SK-N-SH (cell line): Measurements from ENCODE around the gene ERN1. TPM values are rescaled to one million over a fixed set of nuclear protein-coding genes. Genes with fewer than 3 reads are reported as not detected.

Source experiments
- CTCF ChIA-PET: fragments of 300-600, 350-600 bp; formaldehyde crosslinking; extraction: SDS; loops from one replicate; lab custom pipeline; 2021; lab: Yijun Ruan, JAX
- POLR2A ChIA-PET: fragments of 350-600 bp; sonication (Branson Sonifier 250); formaldehyde crosslinking; extraction: SDS; loops from one replicate; lab custom pipeline; 2020; ENCODE audit warnings: antibody characterized with exemption, inconsistent platforms; lab: Yijun Ruan, JAX
- DNase-seq: peaks from one replicate; pipeline ENCODE4 v3.0.0; 2012
- H2AFZ ChIP-seq: fragments of 200-600 bp; sonication (generic); 2 replicates; pipeline ENCODE4 v1.8.1; 2016; ENCODE audit warnings: antibody characterized with exemption, mild to moderate bottlenecking, low read depth
- H3F3A ChIP-seq: fragments of 200-600 bp; sonication (generic); replicated peaks from 2 replicates; pipeline ENCODE3; 2016; ENCODE audit warnings: antibody characterized with exemption, mild to moderate bottlenecking; ENCODE audit not compliant: insufficient read depth
- H3K27ac ChIP-seq, 2 experiments: fragments of 200-500 bp in 1 of 2; fragments of 200-600 bp in 1 of 2; sonication (Bioruptor generic) in 1 of 2; sonication (generic), shearing (Covaris generic) in 1 of 2; 2 replicates each; pipeline versions ENCODE4 v1.5.1 to v1.6.1; 2014 to 2016; ENCODE audit warnings: low read depth in 2 of 2, inconsistent platforms in 1 of 2, low read length in 1 of 2, mild to moderate bottlenecking in 1 of 2, mixed read lengths in 1 of 2
- H3K27me3 ChIP-seq: fragments of 200-600 bp; sonication (generic), shearing (Covaris generic); 2 replicates; pipeline ENCODE4 v1.6.1; 2016; ENCODE audit warnings: mixed run types; ENCODE audit not compliant: insufficient read depth
- H3K36me3 ChIP-seq, 2 experiments: fragments of 200-500 bp in 1 of 2; fragments of 200-600 bp in 1 of 2; sonication (Bioruptor generic) in 1 of 2; sonication (generic) in 1 of 2; replicated peaks in 1 of 2; 2 replicates each; pipeline versions ENCODE3 to v1.5.1; 2014 to 2016; ENCODE audit warnings: low read length in 1 of 2, mild to moderate bottlenecking in 1 of 2; ENCODE audit not compliant: insufficient read depth in 2 of 2, control insufficient read depth in 1 of 2
- H3K4me1 ChIP-seq, 2 experiments: fragments of 200-500 bp in 1 of 2; fragments of 200-600 bp in 1 of 2; sonication (Bioruptor generic) in 1 of 2; sonication (generic), shearing (Covaris generic) in 1 of 2; 2 replicates each; pipeline versions ENCODE4 v1.5.1 to v1.6.1; 2014 to 2016; ENCODE audit warnings: low read depth in 1 of 2, low read length in 1 of 2, mixed run types in 1 of 2; ENCODE audit not compliant: insufficient read depth in 2 of 2, control insufficient read depth in 1 of 2
- H3K4me2 ChIP-seq: fragments of 200-600 bp; sonication (generic), shearing (Covaris generic); 2 replicates; pipeline ENCODE4 v1.6.1; 2017; ENCODE audit warnings: mixed run types
- H3K4me3 ChIP-seq, 2 experiments: fragments of 200-500 bp in 1 of 2; fragments of 200-600 bp in 1 of 2; sonication (Bioruptor generic) in 1 of 2; sonication (generic), shearing (Covaris generic) in 1 of 2; 2 replicates each; pipeline versions ENCODE4 v1.5.1 to v1.8.1; 2014 to 2016; ENCODE audit warnings: low read depth in 2 of 2, inconsistent platforms in 1 of 2, low read length in 1 of 2, mild to moderate bottlenecking in 1 of 2, mixed read lengths in 1 of 2, moderate library complexity in 1 of 2
- H3K79me2 ChIP-seq: fragments of 200-600 bp; sonication (generic); 2 replicates; pipeline ENCODE4 v1.8.1; 2017; ENCODE audit warnings: mild to moderate bottlenecking; ENCODE audit not compliant: insufficient read depth
- H3K9ac ChIP-seq: fragments of 200-600 bp; sonication (generic); 2 replicates; pipeline ENCODE4 v1.6.1; 2017; ENCODE audit warnings: mixed run types
- H3K9me2 ChIP-seq: fragments of 200-600 bp; sonication (generic); 2 replicates; pipeline ENCODE4 v1.6.1; 2017; ENCODE audit warnings: mixed run types
- H3K9me3 ChIP-seq: fragments of 200-600 bp; sonication (generic); 2 replicates; pipeline ENCODE4 v1.6.1; 2017; ENCODE audit warnings: mixed run types, mild to moderate bottlenecking, moderate library complexity
- H4K20me1 ChIP-seq: fragments of 200-600 bp; sonication (generic); 2 replicates; pipeline ENCODE4 v1.6.1; 2017; ENCODE audit warnings: mild to moderate bottlenecking, mixed run types; ENCODE audit not compliant: insufficient read depth
- CHD2 ChIP-seq: fragments of 150-350 bp; IDR thresholded peaks from 2 replicates; pipeline ENCODE4 v1.6.1; 2018; ENCODE audit warnings: low read length; ENCODE audit not compliant: partially characterized antibody
- ELF1 ChIP-seq: IDR thresholded peaks from 2 replicates; pipeline ENCODE4 v1.4.0; 2012
- EZH2phosphoT487 ChIP-seq: fragments of 200-600 bp; sonication (generic); IDR thresholded peaks from 2 replicates; pipeline ENCODE4 v1.6.1; 2017; ENCODE audit warnings: low read depth, mixed run types, mild to moderate bottlenecking, antibody characterized with exemption, moderate library complexity, borderline replicate concordance
- FOXJ3 ChIP-seq: sonication (generic); formaldehyde crosslinking; IDR thresholded peaks from 2 replicates; pipeline ENCODE4 v1.5.1; 2020; ENCODE audit warnings: mild to moderate bottlenecking, missing genetic modification reagents
- FOXM1 ChIP-seq: IDR thresholded peaks from 2 replicates; pipeline ENCODE4 v1.4.0; 2012; ENCODE audit warnings: low read depth, mild to moderate bottlenecking
- IRF3 ChIP-seq: fragments of 150-350 bp; IDR thresholded peaks from 2 replicates; pipeline ENCODE4 v1.6.1; 2016; ENCODE audit warnings: mild to moderate bottlenecking, low read depth, low read length
- JUND ChIP-seq: IDR thresholded peaks from 2 replicates; pipeline ENCODE4 v1.4.0; 2012
- MXI1 ChIP-seq: IDR thresholded peaks from 2 replicates; pipeline ENCODE4 v1.6.1; 2012; ENCODE audit warnings: mild to moderate bottlenecking, low read depth, low read length, improper control_type of control experiment
- PBX3 ChIP-seq: IDR thresholded peaks from 2 replicates; pipeline ENCODE4; 2012
- RFX5 ChIP-seq: IDR thresholded peaks from 2 replicates; pipeline ENCODE4 v1.6.1; 2012; ENCODE audit warnings: mild to moderate bottlenecking, improper control_type of control experiment, low read length
- TCF12 ChIP-seq: IDR thresholded peaks from 2 replicates; pipeline ENCODE4 v1.4.0; 2012
- USF2 ChIP-seq: fragments of 150-350 bp; IDR thresholded peaks from 2 replicates; pipeline ENCODE4 v1.6.1; 2017; ENCODE audit warnings: antibody characterized with exemption, low read length, low read depth, borderline replicate concordance
- YY1 ChIP-seq: IDR thresholded peaks from 2 replicates; pipeline ENCODE4 v1.4.0; 2012; ENCODE audit warnings: low read depth, mild to moderate bottlenecking
- WGBS: methylation state at CpG from one replicate; pipeline ENCODE4 v1.1.6; 2017; ENCODE audit warnings: low lambda C conversion rate; 5-methylcytosine and 5-hydroxymethylcytosine counted together
- polyA plus RNA-seq, 3 experiments: library from polyadenylated mRNA; depleted of rRNA; stranded (reverse); fragments of >200 nt; gene quantifications; 2 replicates each; pipeline ENCODE4 v1.2.3, GENCODE V29; 2012
- TF ChIP-seq, protein P1 (sequence below): IDR thresholded peaks from 2 replicates; pipeline ENCODE4 v1.6.1; 2012; ENCODE audit warnings: mild to moderate bottlenecking, low read depth, low read length, moderate library complexity

Gene ERN1
- polyA plus RNA-seq, 1 of the 3 experiments (the other 2 are of a cell fraction), result 7.3 TPM

- Histone ChIP-seq H3K4me2 (no peak overlapping the region), H2AFZ (no peak overlapping the region), H3K27ac (no peak overlapping the region), H3K9ac (no peak overlapping the region), H3K79me2 (peaks cover 48% of the 10 kb centered on the region), H3K4me3 (no peak overlapping the region), H3K9me2 (no peaks in the 10 kb centered on the region), H3K36me3 (no peaks in the 10 kb centered on the region), H3K27me3 (no peaks in the 10 kb centered on the region), H3K9me3 (no peaks in the 10 kb centered on the region), H3K4me1 (peaks cover 13 to 18% of the 10 kb centered on the region in 2 experiments; a peak in 3 of 4 replicates), H4K20me1 (no peaks in the 10 kb centered on the region), H3F3A (peaks cover 8% of the 10 kb centered on the region)
- TF ChIP-seq YY1 (no peak), RFX5 (no peak), MXI1 (no peak), ELF1 (no peak), JUND (no peak)
- TF ChIP-seq, protein P1, sequence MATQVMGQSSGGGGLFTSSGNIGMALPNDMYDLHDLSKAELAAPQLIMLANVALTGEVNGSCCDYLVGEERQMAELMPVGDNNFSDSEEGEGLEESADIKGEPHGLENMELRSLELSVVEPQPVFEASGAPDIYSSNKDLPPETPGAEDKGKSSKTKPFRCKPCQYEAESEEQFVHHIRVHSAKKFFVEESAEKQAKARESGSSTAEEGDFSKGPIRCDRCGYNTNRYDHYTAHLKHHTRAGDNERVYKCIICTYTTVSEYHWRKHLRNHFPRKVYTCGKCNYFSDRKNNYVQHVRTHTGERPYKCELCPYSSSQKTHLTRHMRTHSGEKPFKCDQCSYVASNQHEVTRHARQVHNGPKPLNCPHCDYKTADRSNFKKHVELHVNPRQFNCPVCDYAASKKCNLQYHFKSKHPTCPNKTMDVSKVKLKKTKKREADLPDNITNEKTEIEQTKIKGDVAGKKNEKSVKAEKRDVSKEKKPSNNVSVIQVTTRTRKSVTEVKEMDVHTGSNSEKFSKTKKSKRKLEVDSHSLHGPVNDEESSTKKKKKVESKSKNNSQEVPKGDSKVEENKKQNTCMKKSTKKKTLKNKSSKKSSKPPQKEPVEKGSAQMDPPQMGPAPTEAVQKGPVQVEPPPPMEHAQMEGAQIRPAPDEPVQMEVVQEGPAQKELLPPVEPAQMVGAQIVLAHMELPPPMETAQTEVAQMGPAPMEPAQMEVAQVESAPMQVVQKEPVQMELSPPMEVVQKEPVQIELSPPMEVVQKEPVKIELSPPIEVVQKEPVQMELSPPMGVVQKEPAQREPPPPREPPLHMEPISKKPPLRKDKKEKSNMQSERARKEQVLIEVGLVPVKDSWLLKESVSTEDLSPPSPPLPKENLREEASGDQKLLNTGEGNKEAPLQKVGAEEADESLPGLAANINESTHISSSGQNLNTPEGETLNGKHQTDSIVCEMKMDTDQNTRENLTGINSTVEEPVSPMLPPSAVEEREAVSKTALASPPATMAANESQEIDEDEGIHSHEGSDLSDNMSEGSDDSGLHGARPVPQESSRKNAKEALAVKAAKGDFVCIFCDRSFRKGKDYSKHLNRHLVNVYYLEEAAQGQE, result no peak
- ChIA-PET POLR2A (no interaction called here), CTCF (interaction anchor here (0.8 to 29.1 kb wide), 8 partner anchors 7 to 156 kb away, joined by 3 to 810 read pairs (median 6); partner anchors contain the start of gene ICAM2)
- DNase-seq, result no peak
- WGBS, result 71% methylated on average over 3 of the region's 3 CpGs
Observed at GRCh38 chr17:64125937-64126336, 4.0 kb downstream of the ERN1 start.

DNA sequence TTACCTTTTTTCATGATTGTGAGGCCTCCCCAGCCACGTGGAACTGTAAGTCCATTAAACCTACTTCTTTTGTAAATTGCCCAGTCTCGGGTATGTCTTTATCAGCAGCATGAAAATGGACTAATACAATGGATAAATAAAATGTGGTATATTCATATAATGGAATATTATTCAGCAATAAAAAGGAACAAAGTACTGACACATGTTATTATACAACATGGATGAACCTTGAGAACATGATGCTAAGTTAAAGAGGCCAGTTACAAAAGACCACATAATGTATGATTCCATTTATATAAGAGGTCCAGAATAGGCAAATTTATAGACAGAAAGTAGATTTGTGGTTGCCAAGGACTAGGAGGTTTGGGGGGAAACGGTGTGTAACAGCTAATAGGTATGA lies 5.3 kb downstream of the ERN1 start:
- H3K4me3 ChIP-seq, result no peak overlapping the region
- no peaks in the 10 kb centered on the region for H3K9me2 ChIP-seq
- H2AFZ ChIP-seq, result no peak overlapping the region
- H4K20me1 ChIP-seq, result no peaks in the 10 kb centered on the region
- no peaks in the 10 kb centered on the region for H3K36me3 ChIP-seq
- no peak overlapping the region for H3K9ac ChIP-seq
- no peak overlapping the region for H3K4me2 ChIP-seq
- H3F3A ChIP-seq, result peaks cover 8% of the 10 kb centered on the region
- no peak overlapping the region for H3K27ac ChIP-seq
- CTCF ChIA-PET, result interaction anchor here (1.0 to 29.1 kb wide), 7 partner anchors 9 to 205 kb away, joined by 3 to 810 read pairs (median 8); partner anchors contain the start of genes GH1 and ICAM2
- no peak for DNase-seq
- WGBS, result 84% methylated on average over 3 of the region's 3 CpGs
- H3K9me3 ChIP-seq, result no peaks in the 10 kb centered on the region
- peaks cover 12 to 13% of the 10 kb centered on the region in 2 experiments; a peak in 3 of 4 replicates for H3K4me1 ChIP-seq
- POLR2A ChIA-PET, result no interaction called here
- no peaks in the 10 kb centered on the region for H3K27me3 ChIP-seq
- TF ChIP-seq, protein P1, result no peak
- TF ChIP-seq TCF12, result no peak
- TF ChIP-seq FOXJ3, result no peak
- no peak for TF ChIP-seq PBX3
- no peak for TF ChIP-seq FOXM1
- TF ChIP-seq IRF3, result no peak
- TF ChIP-seq CHD2, result no peak
- TF ChIP-seq EZH2phosphoT487, result no peak
- no peak for TF ChIP-seq ELF1
- no peak for TF ChIP-seq USF2
- no peak for TF ChIP-seq YY1
- H3K79me2 ChIP-seq, result peaks cover 48% of the 10 kb centered on the region
